LNCaP clone FGC (cell line): ENCODE data around the gene CLMN.

ENCODE experiments used
- DNase-seq: peaks from one replicate; pipeline ENCODE4 v3.0.0-alpha.2; 2011; ENCODE audit warnings: low read depth
- H3K4me3 ChIP-seq: 2 replicates; pipeline ENCODE4 v1.5.1; 2011; ENCODE audit warnings: mild to moderate bottlenecking, low read depth, low read length, control low read depth
- TF ChIP-seq, protein P1 (sequence below): IDR thresholded peaks from 2 replicates; pipeline ENCODE4 v1.5.1; 2012; ENCODE audit warnings: mild to moderate bottlenecking; ENCODE audit not compliant: control insufficient read depth, insufficient read depth; ENCODE audit errors: extremely low read depth

CLMN gene

GRCh38 chr14:95319312-95320077 lies at the start of gene CLMN:
TSS of gene CLMN (minus strand) at chr14:95319908. CDS start at chr14:95319792, 116 bp downstream.
- no peak for DNase-seq
- TF ChIP-seq, protein P1, sequence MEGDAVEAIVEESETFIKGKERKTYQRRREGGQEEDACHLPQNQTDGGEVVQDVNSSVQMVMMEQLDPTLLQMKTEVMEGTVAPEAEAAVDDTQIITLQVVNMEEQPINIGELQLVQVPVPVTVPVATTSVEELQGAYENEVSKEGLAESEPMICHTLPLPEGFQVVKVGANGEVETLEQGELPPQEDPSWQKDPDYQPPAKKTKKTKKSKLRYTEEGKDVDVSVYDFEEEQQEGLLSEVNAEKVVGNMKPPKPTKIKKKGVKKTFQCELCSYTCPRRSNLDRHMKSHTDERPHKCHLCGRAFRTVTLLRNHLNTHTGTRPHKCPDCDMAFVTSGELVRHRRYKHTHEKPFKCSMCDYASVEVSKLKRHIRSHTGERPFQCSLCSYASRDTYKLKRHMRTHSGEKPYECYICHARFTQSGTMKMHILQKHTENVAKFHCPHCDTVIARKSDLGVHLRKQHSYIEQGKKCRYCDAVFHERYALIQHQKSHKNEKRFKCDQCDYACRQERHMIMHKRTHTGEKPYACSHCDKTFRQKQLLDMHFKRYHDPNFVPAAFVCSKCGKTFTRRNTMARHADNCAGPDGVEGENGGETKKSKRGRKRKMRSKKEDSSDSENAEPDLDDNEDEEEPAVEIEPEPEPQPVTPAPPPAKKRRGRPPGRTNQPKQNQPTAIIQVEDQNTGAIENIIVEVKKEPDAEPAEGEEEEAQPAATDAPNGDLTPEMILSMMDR: peak; percentile 25; the same call in 1 of the 2 replicates
- H3K4me3 ChIP-seq: peak within 1 kb of the TSS; percentile 62

DNA sequence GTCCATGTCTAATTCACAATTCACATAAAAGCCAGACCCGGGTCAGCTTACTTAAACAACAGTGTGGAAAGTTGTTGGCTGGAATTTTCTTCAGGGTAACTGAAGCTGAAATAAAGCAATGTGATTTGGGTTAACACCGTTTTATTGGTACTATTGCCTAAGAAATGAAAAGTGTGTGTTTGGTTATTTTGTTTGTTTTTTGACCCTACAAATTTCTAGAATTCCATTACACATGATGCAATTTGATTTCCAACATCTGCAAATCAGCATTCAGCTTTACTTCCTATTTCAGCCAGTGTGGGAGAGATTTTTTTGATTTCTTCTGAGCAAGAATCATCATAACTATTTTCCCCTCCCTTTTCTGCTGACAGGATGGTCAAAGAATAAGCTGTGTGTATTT lies 45.7 kb upstream of the CLMN start:
- no peak overlapping the region for H3K4me3 ChIP-seq
- TF ChIP-seq, protein P1: no peak
- DNase-seq: no peak

DNA sequence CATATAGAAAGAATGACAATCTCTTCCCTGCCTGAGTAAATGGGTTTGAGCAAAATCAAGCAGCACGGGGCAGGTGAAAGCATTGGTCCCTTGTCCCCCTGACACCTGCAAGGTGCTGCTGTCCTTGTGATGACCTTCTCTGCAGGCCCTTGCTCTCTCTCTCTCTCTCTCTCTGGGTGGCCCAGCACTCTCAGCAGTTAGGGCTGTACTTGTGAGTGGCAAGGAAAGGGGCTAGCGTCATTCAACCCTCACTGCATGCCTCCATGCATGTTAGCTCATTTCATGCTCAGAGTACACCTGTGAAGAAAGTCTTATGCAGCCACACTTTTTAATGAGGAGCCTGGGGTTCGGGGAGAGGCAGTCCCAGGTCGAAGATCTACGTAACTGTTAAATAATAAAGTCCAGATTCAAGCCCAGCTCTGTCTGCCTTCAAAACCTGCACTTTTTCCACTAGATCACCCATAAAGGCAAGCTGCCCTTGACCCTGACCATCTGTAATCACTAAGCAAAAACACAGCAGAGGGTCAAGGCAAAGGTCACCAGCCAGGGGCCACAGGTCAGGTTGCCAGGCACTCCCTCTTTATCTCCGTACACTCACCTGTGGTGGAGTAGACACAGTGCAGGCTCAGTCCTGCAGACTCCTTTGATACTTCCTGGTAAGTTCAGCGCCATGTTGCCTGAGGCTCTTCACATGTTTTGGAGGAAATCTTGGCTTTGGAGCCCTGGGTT lies 44.9 kb upstream of the CLMN start:
- no peak overlapping the region for H3K4me3 ChIP-seq
- TF ChIP-seq, protein P1: no peak
- DNase-seq: no peak

- no peak overlapping the region for H3K4me3 ChIP-seq
- no peak for DNase-seq
- TF ChIP-seq, protein P1: no peak
These were observed 43.8 kb upstream of the CLMN start for GRCh38 chr14:95363468-95363954.

DNA sequence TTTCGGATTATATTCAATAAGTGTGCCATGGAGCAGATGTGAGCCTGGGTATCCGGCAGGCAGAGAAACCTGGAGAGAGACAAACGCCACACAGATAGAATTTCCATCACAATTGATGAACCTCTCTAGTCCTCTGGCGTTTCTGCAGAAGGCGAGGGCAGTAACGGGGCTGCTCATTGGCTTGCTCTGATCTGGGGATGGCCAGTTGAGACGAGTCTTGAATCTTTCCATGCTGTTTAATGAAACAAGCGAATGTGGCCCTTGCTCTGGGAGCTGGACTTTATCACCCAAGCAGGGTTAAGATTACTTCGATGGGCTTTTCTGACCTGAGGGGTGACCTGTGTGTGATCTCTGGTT lies 42.4 kb upstream of the CLMN start:
- H3K4me3 ChIP-seq: no peak overlapping the region
- TF ChIP-seq, protein P1: no peak
- no peak for DNase-seq

DNA sequence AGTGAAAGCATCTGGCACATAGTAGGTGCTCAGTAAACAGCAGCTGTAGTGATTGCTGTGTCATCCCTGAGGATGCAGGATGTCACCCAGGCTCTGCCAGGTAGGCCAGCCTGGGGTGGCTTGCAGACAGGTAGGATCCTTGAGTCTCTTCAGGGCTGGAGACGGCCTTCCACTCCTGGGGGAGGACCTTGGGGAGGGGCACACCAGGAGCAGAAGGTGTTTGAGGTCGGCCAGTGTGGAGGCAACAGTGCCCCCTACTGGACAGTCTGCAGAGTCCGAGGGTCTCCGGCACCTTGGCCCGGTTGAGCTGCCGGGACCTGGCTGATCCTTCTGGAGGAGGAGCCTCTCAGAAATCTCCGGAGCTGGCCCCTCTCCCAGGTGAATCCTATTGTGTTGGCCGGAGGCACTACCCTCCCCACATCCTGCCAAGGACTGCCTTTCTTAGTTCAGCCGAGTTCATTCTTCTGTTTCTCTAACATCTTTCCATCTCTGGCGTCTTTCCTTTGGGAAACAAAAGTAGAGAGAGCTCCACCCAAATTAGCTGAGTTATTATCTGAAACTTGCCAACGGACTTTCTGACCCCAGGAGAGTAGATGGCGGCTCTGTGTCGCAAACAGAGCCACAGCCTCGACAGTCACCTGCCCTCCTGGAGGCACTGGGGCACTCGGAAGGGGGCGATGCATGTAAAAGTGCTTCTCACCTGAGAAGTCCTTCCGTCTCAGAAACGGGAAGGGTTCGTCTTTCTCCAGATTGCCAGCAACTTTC lies 41.8 kb upstream of the CLMN start:
- TF ChIP-seq, protein P1: peak; percentile 53
- peak; percentile 21 for DNase-seq
- no peak overlapping the region for H3K4me3 ChIP-seq
